ENCODE results near the gene ANKRD11.
"Not testable (repeated sequence)": the region's sequence is repeated elsewhere in the genome, so short reads cannot be mapped to it uniquely, and the experiment has no call there.

The ANKRD11 gene

DNA sequence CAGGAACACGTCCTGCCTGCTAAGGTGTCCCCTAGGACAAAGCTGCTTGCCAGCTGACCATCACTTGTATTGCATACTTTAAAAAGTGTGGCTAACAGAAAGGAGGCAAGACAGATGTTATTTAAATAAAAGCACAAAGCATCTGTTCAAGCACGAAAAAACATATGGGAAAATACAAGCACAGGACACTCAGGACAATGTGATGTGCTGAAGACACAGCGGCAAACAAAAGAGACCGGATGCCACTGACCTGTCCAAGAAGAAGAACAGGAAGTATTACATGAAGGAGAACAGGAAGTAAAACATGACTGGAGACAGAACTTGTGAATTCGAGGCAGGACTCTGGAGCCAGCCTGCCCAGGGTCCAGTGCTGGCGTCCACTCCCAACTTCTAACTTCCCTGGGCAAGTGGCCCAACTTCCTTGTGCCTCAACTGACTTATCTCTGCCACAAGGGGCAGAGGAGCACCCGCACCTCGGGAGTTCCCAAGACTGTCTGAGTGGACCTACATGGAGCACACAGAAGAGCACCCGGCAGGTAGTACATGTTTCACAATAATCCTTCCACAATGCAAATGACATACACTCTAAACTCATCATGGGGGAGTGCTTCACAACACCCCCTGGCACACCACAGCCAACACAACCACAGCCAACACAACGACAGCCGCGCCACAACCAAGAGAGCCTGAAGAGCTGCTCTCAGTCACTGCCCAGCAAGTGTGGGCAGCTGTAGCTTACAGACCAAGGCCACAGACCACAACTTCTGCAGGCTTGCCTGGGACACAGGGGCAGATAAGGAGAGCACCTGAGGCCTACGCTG is 36.6 kb downstream of the ANKRD11 start:
- no peak for DNase-seq (ENCODE audit: low spot score)

DNA sequence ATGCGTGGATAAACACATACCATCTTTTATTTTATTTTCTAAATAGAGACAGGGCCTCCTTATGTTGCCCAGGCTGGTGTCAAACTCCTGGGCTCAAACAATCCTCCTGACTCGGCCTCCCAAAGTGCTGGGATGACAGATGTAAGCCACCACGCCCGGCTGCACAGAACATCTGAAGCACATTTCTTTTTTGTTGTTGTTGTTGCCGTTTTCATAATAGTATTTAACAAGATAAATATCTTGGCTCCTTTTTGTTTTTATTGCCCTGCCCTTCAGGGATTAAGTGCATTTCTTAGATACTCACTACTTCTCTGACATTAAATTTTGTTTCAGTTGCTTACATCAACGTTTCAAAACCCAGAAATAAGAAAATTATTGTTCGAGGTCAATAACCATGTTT is 37.4 kb downstream of the ANKRD11 start:
- DNase-seq (ENCODE audit: low spot score), result no peak

DNA sequence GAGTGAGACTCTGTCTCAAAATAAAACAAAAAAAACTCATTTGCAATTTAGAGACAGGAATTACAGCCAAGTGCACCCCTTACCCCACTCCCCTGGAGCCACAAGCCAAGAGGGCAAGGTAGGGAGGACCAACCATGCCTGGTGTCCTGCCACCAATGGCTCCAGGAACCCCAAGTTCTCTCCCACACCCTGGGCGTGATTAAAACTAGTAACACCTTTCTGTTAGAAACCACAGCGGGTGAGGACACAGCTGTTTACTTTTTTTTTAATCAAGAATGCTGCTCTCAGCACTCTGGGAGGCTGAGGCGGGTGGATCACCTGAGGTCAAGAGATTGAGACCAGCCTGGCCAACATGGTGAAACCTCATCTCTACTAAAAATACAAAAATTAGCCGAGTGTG is 38.1 kb downstream of the ANKRD11 start:
- no peak for DNase-seq (ENCODE audit: low spot score)

DNA sequence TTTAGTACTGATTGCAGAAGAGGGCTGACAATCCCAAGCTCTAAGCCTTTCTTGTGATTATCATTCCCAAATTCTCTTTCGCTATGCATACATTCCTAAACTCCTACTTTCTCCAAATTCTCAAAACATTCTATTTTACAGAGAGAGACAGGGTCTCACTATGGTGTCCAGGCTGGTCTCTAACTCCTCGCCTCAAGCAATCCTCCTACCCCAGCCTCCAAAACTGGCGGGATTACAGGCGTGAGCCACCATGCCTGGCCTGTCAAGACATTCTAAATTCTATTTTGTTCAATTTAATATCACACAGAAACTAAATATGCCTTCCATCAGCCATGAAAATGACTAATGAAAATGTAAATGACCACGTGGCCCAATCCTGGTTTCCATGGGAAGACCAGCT is 39.8 kb downstream of the ANKRD11 start:
- DNase-seq (ENCODE audit: low spot score), result no peak

DNA sequence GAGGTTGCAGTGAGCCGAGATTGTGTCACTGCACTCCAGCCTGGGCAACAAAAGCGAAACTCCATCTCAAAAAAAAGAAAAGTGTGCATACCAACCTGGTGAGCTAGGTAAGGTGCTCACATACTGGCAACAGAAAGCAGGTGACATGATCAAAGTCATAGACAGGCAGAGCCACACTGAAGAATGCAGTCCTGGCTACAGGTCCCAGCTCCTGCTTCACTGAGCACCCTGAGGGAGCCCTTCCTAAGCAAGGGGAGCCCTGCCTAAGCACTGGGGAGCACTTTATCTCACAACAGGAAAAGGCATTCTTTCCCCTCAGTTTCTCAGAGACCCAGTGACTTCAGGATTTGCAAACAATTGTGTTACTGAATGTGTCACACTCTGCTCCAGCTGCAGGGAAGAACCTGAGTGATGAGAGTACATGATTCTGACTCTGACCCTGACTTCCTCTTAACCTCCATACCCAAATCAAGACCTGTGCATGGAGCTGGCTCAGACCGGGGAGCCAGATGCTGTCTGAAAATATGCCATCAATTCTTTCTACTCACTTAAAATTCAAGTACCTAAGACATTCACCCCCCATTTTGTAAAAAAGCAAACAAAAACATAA is 40.5 kb downstream of the ANKRD11 start:
- no peak for DNase-seq (ENCODE audit: low spot score)

DNA sequence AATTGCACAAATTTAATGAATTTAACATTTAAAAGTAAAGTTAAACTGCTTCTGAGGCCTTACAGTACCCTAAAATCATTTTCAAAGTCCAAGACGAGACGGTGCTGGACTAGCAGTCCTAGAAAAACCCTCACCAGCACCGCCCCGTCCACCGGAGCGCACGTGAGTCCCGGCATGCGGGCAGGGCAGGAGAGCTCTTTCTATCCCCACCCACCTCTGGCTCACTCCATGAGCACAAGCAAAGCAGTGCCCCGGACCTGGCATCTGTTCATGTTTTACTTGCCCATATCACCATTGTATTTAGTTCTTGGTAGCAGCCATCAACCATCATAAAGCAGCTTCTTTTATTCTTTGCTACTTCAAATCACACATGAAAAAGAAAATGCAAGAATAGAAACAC is 41.7 kb downstream of the ANKRD11 start:
- DNase-seq (ENCODE audit: low spot score), result no peak

DNA sequence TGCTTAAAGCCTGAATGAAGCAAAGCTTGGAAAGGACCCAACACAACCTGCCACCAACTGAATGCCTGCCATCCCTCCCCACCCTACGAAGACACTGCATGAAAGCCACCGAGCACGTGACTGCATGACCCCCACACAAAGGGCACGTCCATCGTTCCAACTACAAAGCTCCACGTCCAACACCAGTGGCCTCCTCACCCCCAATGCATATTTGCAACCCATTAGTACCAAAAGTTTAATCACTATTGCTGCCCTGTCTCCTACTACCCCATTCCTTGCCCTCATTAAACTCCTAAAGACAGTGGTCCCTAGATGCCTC is 43.4 kb downstream of the ANKRD11 start:
- DNase-seq (ENCODE audit: low spot score), result no peak

DNA sequence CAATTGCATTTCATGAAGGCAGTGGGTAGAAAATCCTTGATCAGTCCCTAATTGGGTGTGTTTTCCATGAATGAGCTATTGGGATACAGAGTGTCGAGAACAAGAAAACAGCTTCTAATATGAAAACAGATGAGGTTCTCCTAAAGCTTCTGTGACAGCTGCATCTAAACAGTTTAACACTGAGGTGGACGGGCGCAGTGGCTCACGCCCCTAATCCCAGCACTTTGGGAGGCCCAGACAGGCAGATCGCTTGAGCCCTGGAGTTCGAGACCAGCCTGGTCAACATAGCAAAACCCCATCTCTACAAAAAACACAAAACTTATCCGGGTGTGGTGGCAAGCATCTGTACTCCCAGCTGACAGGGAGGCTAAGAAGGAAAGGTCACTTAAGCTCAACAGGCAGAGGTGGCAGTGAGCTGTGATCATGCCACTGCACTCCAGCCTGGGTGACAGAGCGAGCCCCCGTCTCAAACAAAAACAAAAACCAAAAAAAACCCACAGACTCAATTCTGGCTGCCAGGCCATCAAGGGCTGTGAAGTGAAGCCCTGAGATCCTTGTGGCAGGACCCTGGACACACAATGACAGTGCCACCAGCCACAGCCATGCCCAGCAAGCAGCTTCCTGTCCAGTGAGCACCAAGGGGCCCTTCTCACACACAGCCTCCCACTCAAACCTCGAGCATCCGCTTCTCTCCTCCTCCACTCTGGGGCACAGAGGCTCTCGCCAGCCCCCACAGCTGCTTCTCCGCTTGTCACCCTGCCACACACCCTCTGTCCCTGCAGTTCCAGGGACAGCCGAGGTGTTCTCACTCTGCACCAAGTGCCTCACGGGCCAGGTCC is 44.0 kb downstream of the ANKRD11 start:
- DNase-seq (ENCODE audit: low spot score), result no peak

DNA sequence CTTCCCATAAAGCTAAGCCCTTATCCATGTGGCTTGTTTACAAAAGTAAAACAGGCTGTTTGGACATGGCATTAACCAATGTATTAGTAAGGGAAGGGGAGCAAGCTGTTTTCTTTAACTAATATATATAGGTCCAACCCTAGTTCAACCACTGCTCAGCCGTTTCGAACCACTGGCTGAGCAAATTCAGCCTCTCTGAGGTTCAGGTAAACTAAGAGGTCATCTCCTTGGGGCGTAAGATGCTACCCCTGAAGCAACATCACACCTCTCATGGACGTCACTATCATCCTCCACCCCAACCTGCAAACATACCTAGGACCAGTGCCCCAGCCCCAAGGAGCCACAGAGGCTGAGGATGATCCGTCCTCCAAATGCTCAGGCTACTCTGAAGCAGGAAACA is 45.2 kb downstream of the ANKRD11 start:
- DNase-seq (ENCODE audit: low spot score), result no peak

DNA sequence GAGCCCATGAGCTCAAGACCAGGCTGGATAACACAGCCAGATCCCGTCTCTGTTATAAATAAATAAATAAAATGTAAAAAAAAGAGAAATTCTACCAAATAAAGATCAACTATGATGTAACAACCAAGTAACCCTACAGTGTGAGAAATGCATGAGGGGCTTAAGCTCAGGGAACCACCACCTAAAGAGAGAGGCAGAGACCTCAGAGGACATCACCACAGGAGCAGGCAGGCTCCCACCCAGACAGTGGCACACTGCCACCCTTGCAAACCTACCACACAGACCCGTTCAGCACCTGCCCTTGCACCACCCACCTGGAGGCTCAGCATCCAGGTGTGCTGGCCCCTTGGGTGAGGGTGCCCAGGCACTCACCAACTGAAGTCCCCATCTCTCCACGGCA is 45.6 kb downstream of the ANKRD11 start:
- no peak for DNase-seq (ENCODE audit: low spot score)

DNA sequence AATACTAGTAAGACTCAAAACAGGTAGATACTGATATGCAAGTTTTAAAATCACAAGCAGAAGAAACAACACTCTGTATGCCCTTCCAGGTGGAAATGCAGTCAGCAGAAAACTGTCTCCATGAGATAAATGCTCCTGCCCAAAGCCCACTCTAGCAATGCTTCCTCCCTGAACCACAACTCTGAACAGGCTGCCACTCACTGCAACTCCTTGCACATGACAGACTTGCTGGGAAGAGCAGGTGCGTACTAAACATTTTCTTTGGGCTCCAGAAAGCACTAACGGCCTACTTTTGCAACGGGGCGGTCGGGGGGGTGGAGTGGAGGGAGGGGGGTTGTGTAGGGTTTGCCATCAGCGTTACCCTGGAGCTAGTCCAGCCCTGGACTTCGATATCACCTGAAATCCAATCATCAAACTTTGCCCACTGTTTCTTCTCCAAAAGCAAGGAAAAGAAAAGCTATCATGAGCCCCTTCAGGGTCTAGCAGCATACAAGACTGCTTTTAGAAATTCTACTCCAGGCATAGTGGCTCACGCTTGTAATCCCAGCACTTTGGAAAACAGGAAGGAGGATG is 46.1 kb downstream of the ANKRD11 start:
- no peak for DNase-seq (ENCODE audit: low spot score)

DNA sequence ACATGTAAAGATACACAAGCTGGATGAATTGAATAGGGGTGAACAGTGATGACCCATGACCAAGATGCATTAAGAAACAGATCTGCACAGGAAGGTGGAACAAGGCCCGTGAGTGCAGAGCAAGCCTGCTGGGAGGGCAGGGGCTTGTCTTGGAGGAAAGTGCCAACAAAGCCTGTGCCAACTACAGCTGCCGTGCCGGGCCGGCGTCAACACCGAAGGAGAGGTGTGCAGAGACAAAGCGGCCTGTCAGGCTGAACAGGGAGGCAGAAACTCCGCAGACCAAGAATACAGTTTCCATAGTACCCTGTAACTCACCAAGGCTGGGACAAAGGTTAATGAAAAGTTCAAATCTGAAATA is 46.7 kb downstream of the ANKRD11 start:
- no peak for DNase-seq (ENCODE audit: low spot score)

DNA sequence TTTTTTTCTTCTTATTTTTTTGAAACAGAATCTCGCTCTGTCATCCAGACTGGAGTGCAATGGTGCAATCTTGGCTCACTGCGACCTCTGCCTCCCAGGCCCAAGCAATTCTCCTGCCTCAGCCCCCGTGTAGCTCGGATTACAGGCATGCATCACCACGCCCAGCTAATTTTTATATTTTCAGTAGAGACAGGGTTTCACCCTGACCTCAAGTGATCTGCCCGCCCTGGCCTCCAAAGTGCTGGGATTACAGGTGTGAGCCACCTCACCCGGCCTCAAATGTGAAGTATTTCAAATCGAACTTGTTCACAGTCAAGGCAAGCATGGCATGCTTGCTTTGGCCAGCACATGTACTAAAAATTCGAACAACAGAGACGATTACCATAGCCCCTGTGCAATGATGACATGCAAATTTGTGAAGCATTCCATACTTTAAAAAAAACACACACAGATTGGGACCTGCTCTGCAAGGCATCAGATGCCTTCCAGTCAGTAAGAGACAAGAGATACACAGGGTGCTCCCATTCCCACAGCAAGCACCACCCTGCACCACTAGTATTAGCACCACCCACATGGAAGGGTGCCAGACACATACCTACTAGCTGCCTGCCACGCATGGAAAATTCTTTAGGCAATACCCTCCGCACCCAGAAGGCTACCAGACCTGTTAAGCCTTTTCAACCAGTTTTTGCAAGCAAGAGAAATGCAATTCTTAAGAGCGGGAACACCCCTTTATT is 47.2 kb downstream of the ANKRD11 start:
- DNase-seq (ENCODE audit: low spot score), result no peak

DNA sequence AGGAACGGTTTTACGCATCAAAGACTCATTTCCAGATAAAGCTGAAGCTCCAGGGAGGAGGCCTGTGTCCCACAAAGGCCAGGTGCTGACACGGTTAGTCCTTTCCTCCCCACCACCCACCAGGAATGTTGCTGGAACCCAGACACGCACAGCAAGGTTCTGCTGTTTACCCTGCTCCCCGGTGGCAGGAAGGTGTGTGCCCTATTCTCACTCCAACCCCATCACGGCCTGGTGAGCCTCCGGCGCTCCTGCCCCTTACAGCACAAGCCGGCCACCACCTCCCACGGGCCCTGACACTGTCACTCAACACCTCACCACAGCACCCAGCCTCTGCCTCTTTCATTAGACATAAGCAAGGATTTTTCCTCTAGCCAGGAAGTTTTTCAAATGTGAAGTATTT is 47.8 kb downstream of the ANKRD11 start:
- no peak for DNase-seq (ENCODE audit: low spot score)

DNA sequence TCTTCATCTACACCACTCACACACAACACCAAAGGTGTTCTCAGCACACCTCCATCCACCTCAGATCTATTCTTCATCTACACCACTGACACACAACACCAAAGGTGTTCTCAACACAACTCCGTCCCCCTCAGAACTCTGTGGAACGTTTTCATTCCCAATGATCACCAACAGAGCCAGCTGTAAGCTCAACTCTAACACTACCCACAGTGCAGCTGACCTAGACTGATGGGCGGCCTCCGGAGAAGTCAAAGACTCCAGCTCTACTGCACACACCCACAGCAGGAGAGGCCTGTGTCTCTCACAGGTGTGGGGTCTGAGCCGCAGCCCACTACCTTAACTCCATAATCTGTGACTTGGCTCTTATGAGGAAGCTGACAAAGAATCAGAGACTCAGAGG is 50.7 kb downstream of the ANKRD11 start:
- no peak for DNase-seq (ENCODE audit: low spot score)

DNA sequence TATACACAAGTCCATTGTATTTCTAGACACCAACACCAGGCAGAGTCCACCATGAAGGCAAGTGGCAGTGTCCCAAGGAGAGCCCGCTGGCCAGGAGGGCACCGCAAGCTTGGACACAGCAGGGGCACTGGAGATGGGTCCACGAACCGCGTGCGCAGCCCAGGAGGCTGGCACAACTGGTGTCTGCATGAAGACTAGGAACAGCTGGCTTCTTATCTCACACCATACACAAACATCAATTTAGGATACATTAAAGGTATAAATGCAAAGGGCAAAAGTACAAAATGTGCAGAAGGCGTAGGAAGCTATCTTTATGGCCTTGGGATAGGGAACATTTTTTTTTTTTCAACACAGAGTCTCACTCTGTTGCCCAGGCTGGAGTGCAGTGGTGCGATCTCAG is 52.4 kb downstream of the ANKRD11 start:
- DNase-seq (ENCODE audit: low spot score), result no peak

DNA sequence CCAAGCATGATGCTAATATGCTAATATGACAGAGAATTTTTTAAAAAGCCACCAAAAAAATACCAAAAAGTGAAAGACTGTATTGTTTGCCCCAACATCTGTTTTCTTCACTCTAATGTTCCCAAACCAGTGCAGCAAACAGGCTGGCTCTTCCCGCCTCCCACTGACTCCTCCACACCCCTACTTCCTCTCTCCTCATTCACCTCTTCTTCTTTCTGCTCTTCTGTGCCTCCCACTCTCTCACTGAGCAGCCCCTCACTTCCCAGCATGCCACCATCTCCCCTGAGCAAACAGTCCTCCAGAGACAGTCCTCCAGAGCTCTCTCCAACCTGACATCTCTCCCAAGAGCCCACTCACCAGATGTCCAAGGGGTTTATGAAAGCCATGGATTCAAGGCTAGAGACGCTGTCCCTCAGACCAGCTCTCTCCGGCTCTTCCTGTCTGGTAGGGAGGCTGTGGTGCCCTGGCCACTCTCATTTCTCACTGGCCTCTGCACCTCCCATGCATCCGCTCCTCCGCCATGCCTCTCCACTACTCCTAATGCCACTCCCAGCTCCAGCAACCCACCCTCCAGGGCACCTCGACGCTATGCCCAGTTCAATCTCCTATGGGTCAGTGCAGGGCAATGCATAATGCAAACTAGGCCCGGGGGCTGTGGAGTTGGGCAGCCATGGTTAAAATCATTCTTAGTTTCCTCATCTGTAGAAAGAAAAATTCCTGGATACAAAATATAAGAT is 52.9 kb downstream of the ANKRD11 start:
- no peak for DNase-seq (ENCODE audit: low spot score)

DNA sequence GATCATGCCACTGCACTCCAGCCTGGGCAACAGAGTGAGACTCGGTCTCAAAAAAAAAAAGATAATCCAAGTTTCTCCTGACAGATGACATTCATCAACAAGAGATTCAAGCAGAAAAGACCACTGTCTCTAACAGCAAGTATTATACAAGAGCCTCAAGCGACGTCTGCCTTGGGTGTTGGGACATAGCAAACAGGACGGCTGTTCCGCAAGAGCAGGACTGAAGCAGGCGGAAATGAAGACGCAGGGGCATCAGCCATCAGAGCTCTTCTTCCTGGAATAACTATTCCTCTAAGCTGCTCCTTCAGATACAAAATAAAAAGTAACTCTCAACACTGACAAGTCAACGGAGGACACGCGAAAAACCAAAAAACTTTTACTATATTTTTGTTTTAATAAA is 54.0 kb downstream of the ANKRD11 start:
- DNase-seq (ENCODE audit: low spot score), result no peak

DNA sequence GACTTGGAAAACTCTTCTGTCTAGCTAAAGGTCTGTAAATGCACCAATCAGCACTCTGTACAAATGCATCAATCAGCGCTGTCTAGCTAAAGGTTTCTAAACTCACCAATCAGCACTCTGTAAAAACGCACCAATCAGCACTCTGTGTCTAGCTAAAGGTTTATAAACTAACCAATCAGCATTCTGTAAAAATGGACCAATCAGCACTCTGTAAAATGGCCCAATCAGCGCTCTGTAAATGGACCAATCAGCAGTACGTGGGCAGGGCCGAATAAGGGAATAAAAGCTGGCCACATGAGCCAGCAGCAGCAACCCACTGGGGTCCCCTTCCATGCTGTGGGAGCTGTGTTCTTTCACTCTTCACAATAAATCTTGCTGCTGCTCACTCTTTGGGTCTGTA is 55.3 kb downstream of the ANKRD11 start:
- DNase-seq (ENCODE audit: low spot score), result not testable (repeated sequence)

DNA sequence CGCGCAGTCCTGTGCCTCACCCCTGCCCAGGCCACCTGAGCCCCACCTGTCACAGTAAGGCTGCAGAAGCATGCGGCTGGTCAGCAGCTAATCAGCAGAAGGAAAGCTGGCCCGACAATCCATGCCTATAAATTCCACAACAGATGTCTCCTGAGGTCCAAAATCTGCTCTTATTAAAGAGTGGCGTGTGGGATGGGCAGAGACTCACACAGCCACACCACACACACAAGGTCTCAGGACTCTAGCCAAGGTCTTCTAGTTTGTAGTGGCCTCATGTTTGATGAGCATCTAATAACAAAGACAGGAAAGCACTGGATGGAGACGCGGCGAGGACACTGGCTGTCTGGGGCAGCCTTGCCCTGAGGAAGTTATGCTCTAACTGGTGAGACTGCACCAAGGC is 55.9 kb downstream of the ANKRD11 start:
- no peak for DNase-seq (ENCODE audit: low spot score)

DNA sequence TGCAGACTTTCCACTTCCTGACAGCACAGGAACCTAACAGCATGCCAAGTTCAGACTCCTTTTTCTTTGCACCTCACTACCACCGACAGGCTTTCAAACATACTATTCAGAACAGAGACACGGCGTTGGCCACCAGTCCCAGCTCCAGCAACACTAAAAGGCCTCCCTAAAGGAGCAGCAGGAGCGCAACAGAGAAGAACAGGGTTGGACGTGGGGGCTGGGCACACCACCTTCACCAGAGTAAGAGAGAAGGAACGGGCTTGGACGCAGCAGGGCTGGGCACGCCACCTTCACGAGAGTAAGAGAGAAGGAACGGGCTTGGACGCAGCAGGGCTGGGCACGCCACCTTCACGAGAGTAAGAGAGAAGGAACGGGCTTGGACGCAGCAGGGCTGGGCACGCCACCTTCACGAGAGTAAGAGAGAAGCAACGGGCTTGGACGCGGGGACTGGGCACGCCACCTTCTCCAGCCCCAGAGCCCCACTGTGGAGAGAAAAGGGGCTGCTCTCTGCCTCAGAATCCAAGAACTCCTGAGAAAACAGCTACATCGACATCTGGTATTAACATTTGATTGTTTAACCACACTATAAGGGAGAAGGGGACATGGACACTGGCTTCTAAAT is 56.9 kb downstream of the ANKRD11 start:
- not testable (repeated sequence) for DNase-seq (ENCODE audit: low spot score)
